Heart right ventricle (tissue), 16 donors: ENCODE measurements around the gene GSTT4. TPM values are rescaled to one million over a fixed set of nuclear protein-coding genes. Genes with fewer than 3 reads are reported as not detected.
A peak's percentile ranks its signal among the peaks of the same experiment; 100 is the strongest.

Experiments
- ATAC-seq, 8 donors: fragments of 200-7000 bp; cut with Tn5 transposase; one replicate each; pipeline ENCODE4 v1.9.1; 2020; ENCODE audit warnings: mild to moderate bottlenecking in 8 of 8, moderate library complexity in 8 of 8, moderate number of reproducible peaks in 1 of 8
- DNase-seq, 2 donors: peaks; one replicate each; pipeline ENCODE4 v3.0.0-alpha.2; 2020
- H3K27ac ChIP-seq, 10 donors: fragments of 200-600 bp; sonication (generic) in 2 of 10; one replicate each; pipeline versions ENCODE4 v1.5.0 to v1.8.0; 2020 to 2022; ENCODE audit warnings: mild to moderate bottlenecking in 3 of 10
- H3K27me3 ChIP-seq, 7 donors: fragments of 200-600 bp; one replicate each; pipeline ENCODE4 v1.8.0; 2021 to 2022; ENCODE audit warnings: mild to moderate bottlenecking in 2 of 7
- H3K36me3 ChIP-seq, 9 donors: fragments of 200-600 bp; sonication (generic) in 1 of 9; one replicate each; pipeline versions ENCODE4 v1.5.0 to v1.8.0; 2020 to 2022; ENCODE audit warnings: mild to moderate bottlenecking in 2 of 9
- H3K4me1 ChIP-seq, 9 donors: fragments of 200-600 bp; sonication (generic) in 1 of 9; one replicate each; pipeline versions ENCODE4 v1.5.0 to v1.8.0; 2020 to 2022; ENCODE audit warnings: mild to moderate bottlenecking in 4 of 9
- H3K4me3 ChIP-seq, 10 donors: fragments of 200-600 bp; sonication (generic) in 2 of 10; one replicate each; pipeline versions ENCODE4 v1.5.0 to v1.8.0; 2020 to 2022; ENCODE audit warnings: mild to moderate bottlenecking in 7 of 10, moderate library complexity in 2 of 10
- H3K9me3 ChIP-seq, 11 donors: fragments of 200-600 bp in 10 of 11; sonication (generic) in 2 of 11; one replicate each; pipeline versions ENCODE4 v1.5.0 to v1.8.0; 2013 to 2022; ENCODE audit warnings: mild to moderate bottlenecking in 2 of 11, control low read depth in 1 of 11, moderate library complexity in 1 of 11
- WGBS, 2 donors: extraction: QIAGEN DNeasy Blood & Tissue Kit; methylation state at CpG; one replicate each; pipeline ENCODE4 v1.1.7; 2013; ENCODE audit warnings: inconsistent platforms in 1 of 2; 5-methylcytosine and 5-hydroxymethylcytosine counted together
- intact Hi-C, 10 donors: fragments of 100-400 bp; cut with DNase I; formaldehyde crosslinking; loops; one replicate each; pipeline versions ENCODE4 v1.11.1 to v1.14.2; 2022
- polyA plus RNA-seq, 2 donors: library from polyadenylated mRNA; stranded (reverse); fragments of 200-250 nt; gene quantifications; one replicate each; pipeline ENCODE4 v1.2.3, GENCODE V29; 2013
- total RNA-seq, 10 donors: library from RNA; stranded (reverse); fragmentation: NEBNext Ultra II Directional in 3 of 10; extraction: Animal tissue kit (Norgen Biotek cat#: 25700) in 3 of 10; gene quantifications; one replicate each; pipeline versions ENCODE4 v1.2.1 to v1.2.4, GENCODE V29; 2021 to 2023
- TF ChIP-seq, protein P1 (sequence below), 9 donors: fragments of 200-600 bp; sonication (generic) in 2 of 9; IDR thresholded peaks; one replicate each; pipeline versions ENCODE4 v1.5.0 to v1.8.0; 2021 to 2022; ENCODE audit warnings: antibody characterized with exemption in 9 of 9, mild to moderate bottlenecking in 5 of 9, moderate library complexity in 1 of 9
- donor health status: Arrhythmogenic right ventricular cardiomyopathy.
- donor health status: ischemic (EF 13 %, LVEDD 7.1; RV severe dilation, severe dysfunction).
- donor health status: healthy with polysubstance abuse.
- donor health status: DM: no; HTN: yes; CAD: no.
- donor health status: DM: no; HTN: no; CAD: no.
- donor health status: ischemic (EF 25% LVEDD 6.9; RV normal size, moderate dysfunction).
- donor health status: ischemic (EF 25% LVEDD 5.7; RV mildly dilated, moderate dysfunction).
- donor health status: healthy.
- donor health status: DM: yes; HTN: yes; CAD: no.
- donor health status: Ischemic cardiomyopathy.
- donor health status: ischemic (EF 35%, LVEDD 5.7; RV mildly dilated, moderate dysfunction).
- donor health status: nonischemic (EF 11% LVEDD 7.7; RV severe dilation, severe dysfunction).
- donor health status: DM: yes; HTN: yes; CAD: no.
- donor health status: PGD.
- donor health status: ischemic (EF 29% LVEDD 5.4; RV normal size, mild dysfunction).
- donor health status: nonischemic (EF 23%, LVEDD 6.1; RV moderate dilation, normal function).

GSTT4 gene
- total and polyA plus RNA-seq, 12 donors, result not detected

GRCh38 chr22:24051028-24051427 is 45.8 kb upstream of the GSTT4 start:
- peaks cover 0 to 17% (median 6%) of the 10 kb centered on the region in 9 donors for H3K4me1 ChIP-seq
- ATAC-seq, result no peak
- peak overlapping the region in 3 of 10 donors; percentile 20 to 73 (median 55) for H3K27ac ChIP-seq
- WGBS, 2 donors, result 81 to 85% methylated on average over 5 of the region's 5 CpGs
- no peak for DNase-seq
- intact Hi-C loops, result no loop called here
- H3K36me3 ChIP-seq, result peaks cover 0 to 99% (median 15%) of the 10 kb centered on the region in 9 donors
- H3K9me3 ChIP-seq, result no peaks in the 10 kb centered on the region
- no peaks in the 10 kb centered on the region for H3K27me3 ChIP-seq
- TF ChIP-seq, protein P1, sequence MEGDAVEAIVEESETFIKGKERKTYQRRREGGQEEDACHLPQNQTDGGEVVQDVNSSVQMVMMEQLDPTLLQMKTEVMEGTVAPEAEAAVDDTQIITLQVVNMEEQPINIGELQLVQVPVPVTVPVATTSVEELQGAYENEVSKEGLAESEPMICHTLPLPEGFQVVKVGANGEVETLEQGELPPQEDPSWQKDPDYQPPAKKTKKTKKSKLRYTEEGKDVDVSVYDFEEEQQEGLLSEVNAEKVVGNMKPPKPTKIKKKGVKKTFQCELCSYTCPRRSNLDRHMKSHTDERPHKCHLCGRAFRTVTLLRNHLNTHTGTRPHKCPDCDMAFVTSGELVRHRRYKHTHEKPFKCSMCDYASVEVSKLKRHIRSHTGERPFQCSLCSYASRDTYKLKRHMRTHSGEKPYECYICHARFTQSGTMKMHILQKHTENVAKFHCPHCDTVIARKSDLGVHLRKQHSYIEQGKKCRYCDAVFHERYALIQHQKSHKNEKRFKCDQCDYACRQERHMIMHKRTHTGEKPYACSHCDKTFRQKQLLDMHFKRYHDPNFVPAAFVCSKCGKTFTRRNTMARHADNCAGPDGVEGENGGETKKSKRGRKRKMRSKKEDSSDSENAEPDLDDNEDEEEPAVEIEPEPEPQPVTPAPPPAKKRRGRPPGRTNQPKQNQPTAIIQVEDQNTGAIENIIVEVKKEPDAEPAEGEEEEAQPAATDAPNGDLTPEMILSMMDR (IDR thresholded peaks at IDR 0.05), result no peak
- H3K4me3 ChIP-seq, result no peak overlapping the region

- TF ChIP-seq, protein P1 (IDR thresholded peaks at IDR 0.05), result no peak
- Histone ChIP-seq H3K27me3 (no peaks in the 10 kb centered on the region), H3K4me3 (no peak overlapping the region), H3K27ac (peak overlapping the region in 2 of 10 donors; percentile 2 to 36), H3K36me3 (peaks cover 0 to 99% (median 8%) of the 10 kb centered on the region in 9 donors), H3K4me1 (peaks cover 0 to 17% (median 6%) of the 10 kb centered on the region in 9 donors), H3K9me3 (no peaks in the 10 kb centered on the region)
- 93 to 98% methylated on average over 2 of the region's 2 CpGs for WGBS, 2 donors
- no peak for ATAC-seq
- no peak for DNase-seq
- intact Hi-C loops, result no loop called here
These were observed 44.7 kb upstream of the GSTT4 start for GRCh38 chr22:24049978-24050377.

DNA sequence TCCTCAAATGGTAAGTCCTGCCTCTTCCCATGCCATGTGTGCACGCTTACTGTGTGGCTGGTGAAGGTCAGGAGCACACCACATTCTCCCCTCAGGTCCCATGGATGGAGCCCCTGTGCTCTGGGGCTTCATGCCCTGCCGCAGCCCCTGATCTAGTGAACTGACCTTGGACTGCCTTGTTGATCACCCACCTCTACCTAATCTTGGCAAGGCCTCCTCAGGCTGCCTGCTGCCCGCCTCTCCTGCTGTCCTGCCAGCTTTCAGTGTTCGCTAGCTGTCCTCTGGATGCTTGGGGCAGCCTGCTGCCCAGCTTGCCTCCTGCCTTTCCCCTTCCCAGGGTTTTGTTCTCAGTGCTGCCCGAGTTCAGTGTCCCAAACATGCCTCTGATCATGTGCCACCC is 44.0 kb upstream of the GSTT4 start:
- ATAC-seq, result peak in 7 of 8 donors; percentile 44 to 82 (median 62)
- WGBS, 2 donors, result 69 to 80% methylated on average over 5 of the region's 5 CpGs
- H3K4me3 ChIP-seq, result no peak overlapping the region
- TF ChIP-seq, protein P1 (IDR thresholded peaks at IDR 0.05), result no peak
- peaks cover 0 to 17% (median 6%) of the 10 kb centered on the region in 9 donors for H3K4me1 ChIP-seq
- intact Hi-C loops, result no loop called here
- no peaks in the 10 kb centered on the region for H3K27me3 ChIP-seq
- peak overlapping the region in 3 of 10 donors; percentile 2 to 54 (median 36) for H3K27ac ChIP-seq
- H3K36me3 ChIP-seq, result peaks cover 0 to 98% (median 3%) of the 10 kb centered on the region in 9 donors
- H3K9me3 ChIP-seq, result no peaks in the 10 kb centered on the region
- DNase-seq, result peak in 1 of 2 donors; percentile 32

- H3K4me3 ChIP-seq, result no peak overlapping the region
- peaks cover 0 to 13% (median under 1%) of the 10 kb centered on the region in 9 donors for H3K4me1 ChIP-seq
- no peak for DNase-seq
- no peaks in the 10 kb centered on the region for H3K27me3 ChIP-seq
- H3K9me3 ChIP-seq, result no peaks in the 10 kb centered on the region
- no peak overlapping the region for H3K27ac ChIP-seq
- intact Hi-C loops, result no loop called here
- 92 to 93% methylated on average over 5 of the region's 5 CpGs for WGBS, 2 donors
- H3K36me3 ChIP-seq, result peaks cover 0 to 97% (median 10%) of the 10 kb centered on the region in 9 donors
- no peak for ATAC-seq
- TF ChIP-seq, protein P1 (IDR thresholded peaks at IDR 0.05), result no peak
These were observed 40.8 kb upstream of the GSTT4 start for GRCh38 chr22:24046024-24046423.
